GM13976 (cell line): ENCODE measurements around the gene RPS2.

Source experiments
- DNase-seq: peaks from one replicate; pipeline ENCODE4 v3.0.0; 2012; ENCODE audit warnings: low spot score
- CTCF ChIP-seq: IDR thresholded peaks from 2 replicates; pipeline ENCODE4 v1.5.1; 2012; ENCODE audit warnings: borderline replicate concordance, mild to moderate bottlenecking; ENCODE audit not compliant: insufficient read depth; ENCODE audit errors: extremely low read depth, missing control alignments, control extremely low read depth
- in situ Hi-C: fragments of 300-500 bp; cut with MboI; formaldehyde crosslinking; loops from one replicate; pipeline ENCODE4 v1.12.0; 2022; ENCODE audit warnings: low sequenced_read_pairs, mixed read lengths, inconsistent platforms; ENCODE audit not compliant: unreplicated experiment

RPS2 gene

GRCh38 chr16:1999866-2000514 is 35.4 kb upstream of the RPS2 start:
- TF ChIP-seq CTCF = no peak
- DNase-seq = no peak
- in situ Hi-C loops = loop anchor here (25.0 kb wide), 1 partner anchor 487 kb away; the partner anchor contains the start of gene TBC1D24

GRCh38 chr16:1998852-1999801 is 34.5 kb upstream of the RPS2 start:
- no peak for DNase-seq
- in situ Hi-C loops = no loop called here
- TF ChIP-seq CTCF = no peak

- TF ChIP-seq CTCF = no peak
- in situ Hi-C loops = no loop called here
- DNase-seq = no peak
Observed at GRCh38 chr16:1998360-1998835, 33.8 kb upstream of the RPS2 start.

GRCh38 chr16:1997494-1998359 is 33.1 kb upstream of the RPS2 start:
- in situ Hi-C loops = no loop called here
- DNase-seq = no peak
- TF ChIP-seq CTCF = no peak

GRCh38 chr16:1993731-1994131 is 29.1 kb upstream of the RPS2 start:
- DNase-seq = no peak
- TF ChIP-seq CTCF = no peak
- in situ Hi-C loops = no loop called here

- in situ Hi-C loops = no loop called here
- TF ChIP-seq CTCF = no peak
- DNase-seq = no peak
Observed at GRCh38 chr16:1992704-1993317, 28.2 kb upstream of the RPS2 start.
